ENCODE results near the gene CCDC170.

Gene CCDC170

DNA sequence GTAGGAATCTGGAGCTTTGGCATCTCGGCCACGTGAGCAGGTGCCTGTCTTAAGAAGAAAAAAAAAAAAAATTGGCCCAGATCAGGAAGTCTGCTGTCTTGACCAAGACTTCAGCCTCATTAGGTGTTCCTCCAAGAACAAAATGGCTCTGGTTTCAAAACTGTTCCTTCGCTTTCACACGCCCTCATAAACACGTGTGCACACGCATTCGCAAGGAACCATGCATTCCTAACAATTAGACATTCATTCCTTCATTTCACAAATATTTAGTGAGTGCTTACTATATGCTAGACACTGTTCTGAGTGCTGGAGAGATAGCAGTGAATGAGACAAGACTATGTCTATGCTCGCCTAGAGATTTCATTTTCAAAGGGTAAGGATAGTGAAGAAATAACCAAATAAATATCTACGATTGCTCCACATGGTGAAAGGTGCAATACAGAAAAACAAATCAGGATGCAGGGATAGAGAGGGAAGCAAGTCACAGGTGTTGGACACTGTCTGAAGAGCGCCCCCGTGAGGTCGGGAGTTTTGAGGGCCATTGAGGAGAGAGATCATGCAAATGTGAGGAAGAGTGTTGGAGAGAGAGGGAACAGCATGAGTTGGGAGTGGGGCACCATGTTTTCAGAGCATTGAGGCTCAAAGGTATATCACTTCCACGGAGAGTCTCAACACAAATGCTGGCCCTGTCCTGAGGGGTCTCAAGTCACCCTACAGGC lies 53.3 kb downstream of the CCDC170 start:
- no peak for DNase-seq (ENCODE audit: low read depth)

DNA sequence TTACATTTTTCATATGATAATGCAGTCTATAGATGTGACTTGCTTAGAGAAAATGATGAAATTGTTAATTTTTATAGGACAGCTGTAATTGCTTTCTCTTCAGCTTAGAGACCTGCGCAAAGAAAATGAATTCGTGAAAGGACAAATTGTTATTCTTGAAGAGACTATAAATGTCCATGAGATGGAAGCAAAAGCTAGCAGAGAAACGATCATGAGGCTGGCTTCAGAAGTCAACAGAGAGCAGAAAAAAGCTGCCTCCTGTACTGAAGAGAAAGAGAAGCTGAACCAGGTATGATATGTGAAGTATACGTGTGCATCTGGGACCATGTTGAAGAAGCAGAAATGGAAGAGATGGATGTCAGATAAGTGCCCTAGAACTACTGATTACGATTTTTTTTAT lies 54.4 kb downstream of the CCDC170 start:
- no peak for DNase-seq (ENCODE audit: low read depth)

DNA sequence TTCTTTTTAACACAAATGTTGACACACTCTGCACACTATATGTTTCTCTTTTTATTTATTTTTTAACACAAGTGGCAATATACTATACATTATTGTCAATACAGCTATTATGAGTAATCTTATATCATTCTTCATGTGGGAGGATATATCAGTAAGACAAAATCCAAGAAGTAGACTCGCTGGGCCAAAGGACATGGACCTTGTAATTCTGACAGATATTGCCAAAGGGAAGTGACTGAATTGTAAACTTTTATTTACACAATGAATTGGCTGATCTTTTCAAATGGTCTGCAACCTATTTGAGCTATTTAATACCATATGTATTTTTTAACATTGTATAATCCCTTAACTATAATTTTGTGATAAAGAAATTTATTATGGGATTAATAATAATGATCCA lies 56.0 kb downstream of the CCDC170 start:
- DNase-seq (ENCODE audit: low read depth): no peak

DNA sequence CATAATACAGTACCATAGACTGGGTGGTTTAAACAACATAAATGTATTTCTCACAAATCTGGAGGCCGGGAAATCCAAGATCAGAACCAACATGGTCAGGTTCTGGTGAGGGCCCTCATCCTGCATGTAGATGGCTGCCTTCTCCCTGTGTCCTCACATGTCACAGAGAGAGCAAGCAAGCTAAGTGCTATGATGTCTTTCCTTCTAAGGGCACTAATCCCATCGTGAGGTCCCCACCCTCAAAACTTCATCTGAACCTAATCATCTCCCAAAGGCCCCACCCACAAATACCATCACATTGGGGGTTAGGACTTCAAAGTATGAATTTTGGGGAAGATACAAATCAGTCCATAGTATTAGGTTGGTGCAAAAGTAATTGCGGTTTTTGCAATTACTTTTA lies 56.8 kb downstream of the CCDC170 start:
- no peak for DNase-seq (ENCODE audit: low read depth)

DNA sequence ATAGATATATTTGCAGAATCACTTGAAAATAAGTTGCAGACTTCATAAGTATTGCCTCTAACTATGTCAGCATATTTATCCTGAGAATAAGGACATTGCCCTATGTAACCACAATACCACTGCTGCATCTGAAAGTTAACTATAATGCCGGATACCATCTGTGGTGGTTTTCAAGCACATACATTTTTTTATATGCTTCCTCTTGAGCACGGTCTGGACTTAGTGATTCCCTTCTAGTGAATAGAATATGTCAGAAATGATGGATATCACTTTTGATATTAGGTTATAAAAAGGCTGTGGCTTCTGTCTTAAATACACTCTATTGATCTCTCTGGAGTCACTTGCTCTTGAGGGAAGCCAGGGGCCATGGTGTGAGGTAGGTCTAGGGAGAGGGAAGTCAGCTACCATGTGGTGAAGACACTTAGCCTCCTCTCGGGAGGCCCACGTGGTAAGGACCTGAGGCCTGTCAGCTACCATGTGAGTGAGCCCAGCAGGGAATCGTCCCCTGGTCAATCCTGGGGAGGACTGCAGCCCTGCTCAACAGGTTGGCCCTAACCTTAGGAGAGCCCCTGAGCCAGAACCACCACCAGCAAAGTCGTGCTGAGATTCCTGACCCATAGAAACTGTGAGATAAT lies 57.5 kb downstream of the CCDC170 start:
- no peak for DNase-seq (ENCODE audit: low read depth)

DNA sequence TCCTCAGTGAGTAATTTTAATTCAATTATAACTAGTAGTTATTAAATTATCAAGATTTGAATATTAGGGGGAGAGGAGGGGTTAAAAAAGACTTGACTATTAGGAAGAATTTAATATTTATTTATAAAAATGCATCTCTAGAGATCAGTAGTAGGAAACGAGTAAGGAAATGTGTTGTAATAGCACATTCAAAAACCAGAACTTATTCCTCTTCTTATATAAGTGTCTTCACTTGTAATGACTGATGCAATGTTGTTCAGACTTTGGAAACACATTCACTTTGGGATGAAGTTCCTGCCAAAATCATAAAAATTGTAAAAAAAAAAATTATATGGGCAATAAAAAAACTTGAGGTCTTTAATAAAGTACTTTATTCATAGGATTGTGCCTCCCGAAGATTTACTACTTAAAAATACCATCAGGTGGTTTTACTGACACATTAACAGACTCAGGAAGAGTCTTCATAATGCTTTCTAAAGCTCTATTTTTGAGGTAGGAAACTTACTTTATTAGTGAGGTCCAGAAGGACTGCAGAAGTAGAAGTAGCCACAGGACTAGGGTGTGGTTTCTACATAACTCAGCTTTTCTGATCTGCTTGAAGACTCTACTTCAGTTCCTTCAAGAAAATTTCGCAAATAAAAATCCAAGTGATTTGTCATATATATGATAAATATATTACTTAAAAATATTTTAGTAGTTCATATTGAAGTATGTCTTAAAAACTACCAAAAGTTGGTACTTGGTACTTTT lies 59.8 kb downstream of the CCDC170 start:
- DNase-seq (ENCODE audit: low read depth): no peak

DNA sequence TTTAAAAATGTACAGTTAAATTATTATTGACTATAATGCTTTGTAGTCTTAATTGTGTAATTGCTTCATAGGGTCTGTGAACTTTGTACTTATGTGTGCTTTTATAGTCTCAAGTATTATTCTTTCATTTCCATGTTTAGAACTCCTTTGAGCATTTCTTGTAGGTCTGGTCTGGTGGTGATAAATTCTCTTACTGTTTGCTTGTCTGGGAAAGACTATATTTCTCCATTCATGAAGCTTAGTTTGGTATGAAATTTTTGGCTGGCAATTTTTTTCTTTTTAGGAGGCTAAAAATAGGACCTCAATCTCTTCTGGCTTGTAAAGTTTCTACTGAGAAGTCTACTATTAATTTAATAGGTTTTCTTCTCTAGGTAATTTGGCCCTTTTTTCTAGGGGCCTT lies 67.4 kb downstream of the CCDC170 start:
- no peak for DNase-seq (ENCODE audit: low read depth)

DNA sequence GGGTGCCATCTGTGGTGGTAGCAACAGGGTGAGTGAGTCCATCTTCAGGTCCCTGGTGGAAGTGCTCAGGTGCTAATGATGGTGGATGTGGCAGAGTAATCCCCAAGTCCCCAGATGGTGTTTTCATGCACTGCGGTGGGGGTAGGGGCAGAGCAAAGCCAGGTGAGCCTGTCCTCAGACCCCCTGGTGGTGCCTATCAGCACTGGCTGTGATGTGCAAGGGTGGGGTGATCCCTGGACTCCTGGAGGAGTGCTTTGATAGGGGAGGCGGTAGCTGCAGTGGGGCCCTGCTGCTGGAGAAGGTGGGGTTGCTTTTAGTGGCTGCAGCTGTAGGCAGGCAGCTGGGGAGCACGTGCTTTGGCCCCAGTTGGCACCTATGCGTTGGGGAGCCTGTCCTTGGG lies 70.8 kb downstream of the CCDC170 start:
- no peak for DNase-seq (ENCODE audit: low read depth)

DNA sequence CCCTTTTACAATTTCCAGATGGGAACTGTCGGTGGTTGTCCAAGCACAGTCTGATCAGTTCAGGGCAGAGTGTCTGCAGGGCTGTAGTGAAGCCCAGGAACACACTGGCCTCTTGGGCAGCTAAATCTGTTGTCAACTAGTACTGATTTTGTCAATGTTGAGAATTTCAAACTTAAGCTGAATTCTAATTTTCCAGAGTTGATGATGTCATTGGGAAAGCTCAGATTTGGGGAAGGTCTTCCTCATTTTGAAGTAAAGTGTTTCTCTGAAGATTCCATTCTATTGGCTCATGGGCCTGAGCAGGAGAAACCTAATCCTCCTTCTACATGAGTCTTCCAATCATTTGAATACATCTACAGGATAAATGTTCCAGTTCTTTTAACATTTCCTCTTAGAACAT lies 72.1 kb downstream of the CCDC170 start:
- DNase-seq (ENCODE audit: low read depth): no peak

DNA sequence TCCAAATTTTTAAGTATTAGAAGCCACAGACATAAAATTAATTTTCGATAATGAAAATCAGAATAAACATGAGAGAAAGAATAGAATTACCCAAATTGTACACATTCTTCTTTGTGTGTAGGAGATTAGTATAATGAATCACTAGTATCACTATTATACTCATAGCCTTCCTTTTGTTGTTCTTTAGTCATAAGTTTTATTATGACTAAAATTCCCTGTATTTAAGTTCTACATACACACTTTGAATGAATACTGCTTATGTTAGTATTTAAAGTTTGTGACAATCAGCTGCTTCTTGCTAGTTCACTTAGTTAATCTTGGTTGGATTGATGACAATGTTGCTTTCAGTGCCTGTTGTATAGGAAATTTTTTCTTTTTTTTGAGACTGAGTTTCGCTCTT lies 72.7 kb downstream of the CCDC170 start:
- no peak for DNase-seq (ENCODE audit: low read depth)

DNA sequence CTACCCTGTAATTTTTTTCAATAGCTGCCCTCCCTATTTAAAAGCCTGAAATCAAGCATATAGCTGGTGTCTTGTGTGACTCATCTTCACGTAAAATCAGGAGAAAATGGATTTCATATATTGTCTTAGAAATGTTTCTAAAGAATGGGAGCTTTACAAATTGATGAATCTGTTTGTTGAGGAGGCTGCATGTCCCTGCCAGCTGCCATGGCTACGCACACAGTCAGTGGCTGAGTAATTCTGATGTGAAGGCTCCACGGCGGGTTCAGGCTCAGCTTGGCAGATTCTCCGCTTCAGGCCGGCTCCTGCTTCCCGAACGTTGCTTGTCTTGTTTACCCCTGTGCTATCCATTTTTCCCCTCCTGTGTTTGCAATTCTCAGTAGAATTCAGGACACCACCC lies 82.8 kb downstream of the CCDC170 start:
- no peak for DNase-seq (ENCODE audit: low read depth)

DNA sequence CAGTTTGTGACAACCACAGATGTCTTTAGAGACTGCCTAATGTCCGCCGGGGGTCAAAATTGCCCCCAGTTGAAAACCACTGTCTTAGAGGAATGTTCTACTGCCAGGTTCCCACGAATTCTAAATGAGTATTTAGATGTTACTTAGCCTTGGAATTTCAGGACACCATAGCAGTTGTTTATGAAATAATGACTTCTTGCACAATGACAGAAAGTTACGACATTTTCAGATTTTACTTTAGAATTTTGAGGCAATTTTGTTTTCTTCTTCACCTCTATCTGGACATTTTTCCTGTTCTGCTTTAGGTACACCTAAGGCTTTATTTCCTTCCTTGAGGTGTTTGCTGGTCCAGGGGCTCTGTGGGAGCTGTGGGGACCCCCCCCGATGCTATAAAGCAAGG lies 83.4 kb downstream of the CCDC170 start:
- DNase-seq (ENCODE audit: low read depth): no peak

DNA sequence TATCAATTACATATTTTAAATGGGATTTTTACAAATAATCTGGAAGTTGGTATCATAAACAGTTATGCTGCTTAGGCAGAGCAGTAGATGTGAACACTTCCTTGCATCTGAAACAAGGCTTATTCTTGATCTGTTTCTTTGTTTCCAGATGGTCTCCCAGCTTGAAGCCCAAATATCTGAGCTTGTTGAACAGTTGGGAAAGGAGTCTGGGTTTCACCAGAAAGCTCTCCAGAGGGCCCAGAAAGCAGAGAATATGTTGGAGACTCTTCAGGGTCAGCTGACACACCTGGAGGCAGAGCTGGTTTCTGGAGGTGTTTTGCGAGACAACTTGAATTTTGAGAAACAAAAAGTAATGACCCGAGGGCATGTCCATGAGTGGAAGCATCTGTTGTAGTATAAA lies 91.9 kb downstream of the CCDC170 start:
- no peak for DNase-seq (ENCODE audit: low read depth)

DNA sequence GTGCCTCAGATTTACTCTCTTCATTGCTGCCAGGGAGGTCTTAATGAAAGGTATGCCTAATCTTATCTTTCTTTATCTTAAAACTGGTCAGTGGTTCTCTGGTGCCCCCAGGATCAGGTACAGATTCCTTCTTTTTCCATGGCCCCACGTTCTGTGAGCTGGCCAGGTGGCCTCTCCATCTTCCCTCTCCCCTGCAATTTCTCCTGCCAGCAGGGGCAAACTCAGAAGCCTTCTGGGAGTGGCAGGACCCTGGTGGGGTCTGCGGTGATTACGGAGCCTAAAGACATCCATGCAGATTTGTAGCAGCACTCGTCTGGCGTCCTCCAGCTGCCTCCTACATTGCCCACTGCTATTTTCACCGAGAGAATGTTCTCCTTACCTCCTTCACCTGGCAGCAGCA lies 95.8 kb downstream of the CCDC170 start:
- DNase-seq (ENCODE audit: low read depth): no peak

DNA sequence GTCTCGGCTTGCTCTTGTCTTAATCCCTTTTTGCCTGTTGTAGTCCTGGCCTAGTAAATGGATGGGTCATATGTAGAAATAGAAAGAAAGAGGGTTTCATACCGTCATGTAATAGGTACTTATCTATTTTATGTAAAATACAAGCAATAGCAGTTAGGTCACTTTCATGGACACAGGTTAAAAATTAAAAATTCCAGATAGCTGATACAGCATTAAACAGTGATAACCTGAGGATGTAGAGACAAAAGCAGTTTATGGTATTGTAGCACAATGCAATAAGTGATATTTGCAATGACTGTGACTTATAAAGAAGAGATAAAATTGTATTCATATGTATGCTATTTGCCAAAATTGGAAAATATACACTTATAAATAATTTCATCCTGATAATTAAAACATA lies 96.9 kb downstream of the CCDC170 start:
- DNase-seq (ENCODE audit: low read depth): no peak

DNA sequence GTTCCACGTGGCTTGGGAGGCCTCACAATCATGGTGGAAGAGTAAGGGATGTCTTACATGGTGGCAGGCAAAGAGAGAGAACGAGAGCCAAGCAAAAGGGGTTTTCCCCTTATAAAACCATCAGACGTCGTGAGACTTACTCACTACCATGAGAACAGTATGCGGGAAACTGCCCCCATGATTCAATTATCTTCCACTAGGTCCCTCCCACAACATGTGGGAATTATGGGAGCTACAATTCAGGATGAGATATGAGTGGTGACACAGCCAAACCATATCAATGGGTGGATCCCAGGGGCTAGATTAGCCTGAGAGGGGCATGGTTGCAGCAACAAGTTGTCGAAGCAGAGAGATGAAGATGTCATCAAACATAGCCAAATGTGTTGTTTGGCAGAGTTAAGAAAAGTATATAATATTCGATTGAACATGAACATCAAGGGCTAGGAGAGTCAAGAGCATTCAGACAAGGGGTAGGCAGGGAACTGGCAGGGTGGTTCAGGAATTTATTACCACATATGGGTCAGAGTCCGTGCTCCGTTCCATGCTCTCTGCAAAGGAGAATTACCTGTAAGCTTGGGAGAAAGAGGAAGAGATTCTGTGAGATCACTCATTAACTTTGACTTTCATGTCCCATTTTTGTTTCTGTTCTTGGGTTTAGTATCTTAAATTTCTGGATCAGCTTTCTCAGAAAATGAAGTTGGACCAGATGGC lies 98.8 kb downstream of the CCDC170 start:
- no peak for DNase-seq (ENCODE audit: low read depth)

DNA sequence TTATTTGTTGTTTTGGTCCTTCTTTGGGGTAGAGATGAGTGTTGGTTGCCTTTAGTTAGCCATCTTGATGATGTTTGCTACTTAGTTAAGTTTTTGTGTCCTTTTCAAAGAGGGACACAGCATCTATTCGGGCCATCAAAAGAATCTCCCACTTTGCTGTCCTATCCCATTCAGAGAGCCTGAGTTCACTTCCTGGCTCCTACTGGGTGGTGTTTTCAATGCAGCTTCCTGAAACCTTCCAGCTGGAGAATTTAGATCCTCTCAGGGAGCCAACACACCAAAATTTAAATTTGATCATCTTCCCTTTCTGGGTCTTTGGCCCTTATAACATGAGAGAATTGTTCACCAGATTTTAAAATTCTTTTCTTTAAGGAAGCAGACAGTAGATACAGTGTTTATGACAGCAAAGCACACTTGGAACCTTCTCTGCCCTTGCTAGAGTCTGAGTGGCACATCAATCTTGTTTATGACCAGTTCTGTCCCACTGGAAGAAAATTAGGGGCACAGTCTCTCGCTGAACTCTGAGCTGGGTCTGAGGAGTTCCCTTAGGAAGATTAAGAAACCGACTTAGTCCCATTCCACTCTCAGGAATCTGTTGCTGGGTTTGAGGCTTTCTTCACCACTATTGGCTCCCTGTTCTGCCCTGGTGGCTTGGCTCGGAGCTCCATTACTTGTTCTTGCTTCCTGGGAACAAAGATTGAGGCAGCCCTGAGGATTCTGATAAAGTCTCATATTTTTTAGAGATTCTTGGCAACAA lies 115.5 kb downstream of the CCDC170 start:
- no peak for DNase-seq (ENCODE audit: low read depth)

DNA sequence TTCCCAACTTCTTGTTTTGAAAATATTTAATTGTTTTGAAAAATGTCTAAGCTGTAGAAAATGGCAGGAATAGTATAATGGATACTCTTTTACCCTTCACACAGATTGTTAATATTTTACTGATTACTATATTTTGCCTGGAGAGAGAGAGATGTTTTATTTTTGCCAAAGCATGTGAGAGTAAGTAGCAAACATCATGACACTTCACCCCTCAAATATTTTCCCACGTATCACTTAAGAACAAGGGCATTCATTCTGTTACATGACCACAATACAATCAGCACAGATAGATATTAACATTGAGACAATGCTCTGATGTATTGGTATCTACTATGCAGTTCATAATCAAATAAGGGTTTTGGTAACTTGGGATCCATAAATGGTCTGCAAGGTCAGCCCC lies 116.5 kb downstream of the CCDC170 start:
- no peak for DNase-seq (ENCODE audit: low read depth)

DNA sequence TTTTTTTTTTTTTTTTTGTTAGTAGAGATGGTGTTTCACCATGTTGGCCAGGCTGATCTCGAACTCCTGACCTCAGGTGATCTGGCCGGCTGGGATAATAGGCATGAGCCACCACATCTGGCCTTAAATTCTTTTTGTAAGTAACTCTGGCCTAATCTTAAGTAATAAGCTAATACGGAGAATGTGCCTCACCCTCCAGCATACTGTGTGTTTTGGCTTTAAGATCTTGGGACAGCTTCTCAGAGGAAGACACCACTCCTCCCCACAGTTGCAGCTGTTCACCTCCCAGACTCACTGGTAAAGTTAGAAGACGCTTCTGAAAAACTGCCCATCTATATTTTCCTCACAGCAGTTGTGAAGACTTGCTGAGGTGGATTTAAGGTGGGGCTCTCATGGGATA lies 120.8 kb downstream of the CCDC170 start:
- DNase-seq (ENCODE audit: low read depth): no peak

DNA sequence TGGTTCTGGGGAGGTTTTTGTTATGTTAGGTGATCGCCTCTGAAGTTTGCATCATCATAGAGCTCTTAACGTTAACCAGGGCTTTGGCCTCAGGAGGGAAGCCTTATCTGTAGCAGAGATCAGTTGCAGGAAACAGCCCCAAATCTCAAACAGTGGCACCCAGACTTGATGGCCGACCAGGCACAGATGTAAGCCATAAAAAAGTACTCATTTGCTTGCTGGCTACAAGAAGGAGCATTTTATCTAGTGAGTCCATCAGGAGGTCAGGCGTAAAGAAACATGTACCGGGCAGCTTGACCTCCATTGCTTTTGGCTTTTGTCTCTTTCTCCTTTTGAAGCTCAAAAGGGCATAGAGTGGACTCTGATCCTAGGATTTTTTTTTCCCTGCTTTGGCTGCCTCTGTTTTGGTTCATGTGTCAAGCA lies 122.3 kb downstream of the CCDC170 start:
- DNase-seq (ENCODE audit: low read depth): no peak

DNA sequence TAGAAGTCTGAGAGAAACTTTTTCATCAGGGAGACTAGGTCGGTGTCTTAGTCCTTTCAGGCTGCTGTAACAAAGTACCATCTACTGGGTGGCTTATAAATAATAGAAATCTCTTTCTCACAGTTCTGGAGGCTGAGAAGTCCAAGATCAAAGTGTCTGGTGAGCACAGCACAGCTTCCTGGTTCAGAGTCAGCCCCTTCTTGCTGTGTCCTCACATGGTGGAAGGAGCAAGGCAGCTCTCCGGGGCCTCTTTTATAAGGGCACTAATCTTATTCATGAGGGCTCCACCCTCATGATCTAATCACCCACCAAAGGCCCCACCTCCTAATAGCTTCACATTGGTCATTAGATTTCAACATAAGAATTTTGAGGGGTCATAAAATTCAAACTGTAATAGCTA lies 122.8 kb downstream of the CCDC170 start:
- DNase-seq (ENCODE audit: low read depth): no peak

DNA sequence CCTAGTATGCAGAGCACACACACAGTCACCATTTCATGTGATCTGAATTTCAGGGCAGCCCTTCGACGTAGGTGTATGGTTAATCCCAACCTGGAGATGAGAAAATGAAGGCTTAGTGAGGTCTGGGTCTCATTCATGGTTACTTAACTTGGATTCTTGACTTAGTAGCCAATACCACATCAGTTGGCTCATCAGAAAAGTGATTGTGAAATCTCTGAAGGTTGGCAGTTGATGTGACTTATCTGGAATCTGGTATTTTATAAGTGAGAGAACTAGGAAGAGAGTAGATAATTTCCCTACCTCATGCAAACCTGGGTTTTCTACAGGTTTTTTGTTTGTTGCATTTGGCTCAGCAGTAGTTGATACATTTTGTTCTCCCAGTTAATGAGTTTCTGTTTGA lies 123.7 kb downstream of the CCDC170 start:
- DNase-seq (ENCODE audit: low read depth): no peak
